Mesendoderm (in vitro differentiated cells): ENCODE data around the gene TMEM151B.

Experiments used
- DNase-seq: peaks from one replicate; pipeline ENCODE4 v3.0.0; 2013
- H2AK5ac ChIP-seq: 2 replicates; pipeline ENCODE4 v1.6.1; 2013; ENCODE audit warnings: low read length, inconsistent platforms
- H2BK120ac ChIP-seq: 2 replicates; pipeline ENCODE4 v1.6.1; 2013; ENCODE audit warnings: low read depth, mild to moderate bottlenecking, low read length, moderate library complexity, mixed read lengths
- H2BK15ac ChIP-seq: replicated peaks from 2 replicates; pipeline ENCODE4 v1.6.1; 2013; ENCODE audit warnings: low read depth, mild to moderate bottlenecking, moderate library complexity
- H2BK5ac ChIP-seq: 2 replicates; pipeline ENCODE4 v1.6.1; 2013; ENCODE audit warnings: low read length, inconsistent platforms
- H3K18ac ChIP-seq: 2 replicates; pipeline ENCODE4 v1.6.1; 2013; ENCODE audit warnings: mild to moderate bottlenecking, low read length, mixed read lengths
- H3K23ac ChIP-seq: one replicate; pipeline ENCODE4 v1.6.1; 2013; ENCODE audit warnings: low read length
- H3K27ac ChIP-seq: 2 replicates; pipeline ENCODE4 v1.5.1; 2013; ENCODE audit warnings: low read depth, mild to moderate bottlenecking, inconsistent platforms, low read length, moderate library complexity
- H3K27me3 ChIP-seq: 2 replicates; pipeline ENCODE4 v1.6.1; 2013; ENCODE audit warnings: low read length, control low read depth, mild to moderate bottlenecking, inconsistent platforms; ENCODE audit not compliant: insufficient read depth, poor library complexity
- H3K36me3 ChIP-seq: 2 replicates; pipeline ENCODE4 v1.6.1; 2013; ENCODE audit warnings: low read length, inconsistent platforms; ENCODE audit not compliant: control insufficient read depth, insufficient read depth
- H3K4ac ChIP-seq: one replicate; pipeline ENCODE4 v1.6.1; 2013; ENCODE audit warnings: low read depth, mild to moderate bottlenecking, low read length, moderate library complexity
- H3K4me1 ChIP-seq: 2 replicates; pipeline ENCODE4 v1.6.1; 2013; ENCODE audit warnings: low read depth, low read length, inconsistent platforms; ENCODE audit not compliant: control insufficient read depth
- H3K4me2 ChIP-seq: 2 replicates; pipeline ENCODE4 v1.6.1; 2013; ENCODE audit warnings: low read length
- H3K4me3 ChIP-seq: 2 replicates; pipeline ENCODE4 v1.5.1; 2013; ENCODE audit warnings: mild to moderate bottlenecking, low read length
- H3K56ac ChIP-seq: one replicate; pipeline ENCODE4 v1.6.1; 2013; ENCODE audit warnings: low read length
- H3K79me1 ChIP-seq: 2 replicates; pipeline ENCODE4 v1.6.1; 2013; ENCODE audit warnings: low read length, inconsistent platforms
- H3K79me2 ChIP-seq: 2 replicates; pipeline ENCODE4 v1.6.1; 2013; ENCODE audit warnings: mild to moderate bottlenecking, low read length; ENCODE audit not compliant: control insufficient read depth, insufficient read depth
- H3K9ac ChIP-seq: 2 replicates; pipeline ENCODE4 v1.6.1; 2013; ENCODE audit warnings: low read length, inconsistent platforms
- H4K5ac ChIP-seq: one replicate; pipeline ENCODE4 v1.6.1; 2013; ENCODE audit warnings: low read length
- H4K8ac ChIP-seq: one replicate; pipeline ENCODE4 v1.6.1; 2013; ENCODE audit warnings: low read depth, mild to moderate bottlenecking, control low read depth, low read length, moderate library complexity
- WGBS: extraction: QIAGEN DNeasy Blood & Tissue Kit; methylation state at CpG from one replicate; pipeline ENCODE4 v1.1.7; 2013; ENCODE audit warnings: low lambda C conversion rate, missing lambda C conversion rate; ENCODE audit not compliant: insufficient coverage; ENCODE audit errors: extremely low coverage; 5-methylcytosine and 5-hydroxymethylcytosine counted together

The TMEM151B gene

DNA sequence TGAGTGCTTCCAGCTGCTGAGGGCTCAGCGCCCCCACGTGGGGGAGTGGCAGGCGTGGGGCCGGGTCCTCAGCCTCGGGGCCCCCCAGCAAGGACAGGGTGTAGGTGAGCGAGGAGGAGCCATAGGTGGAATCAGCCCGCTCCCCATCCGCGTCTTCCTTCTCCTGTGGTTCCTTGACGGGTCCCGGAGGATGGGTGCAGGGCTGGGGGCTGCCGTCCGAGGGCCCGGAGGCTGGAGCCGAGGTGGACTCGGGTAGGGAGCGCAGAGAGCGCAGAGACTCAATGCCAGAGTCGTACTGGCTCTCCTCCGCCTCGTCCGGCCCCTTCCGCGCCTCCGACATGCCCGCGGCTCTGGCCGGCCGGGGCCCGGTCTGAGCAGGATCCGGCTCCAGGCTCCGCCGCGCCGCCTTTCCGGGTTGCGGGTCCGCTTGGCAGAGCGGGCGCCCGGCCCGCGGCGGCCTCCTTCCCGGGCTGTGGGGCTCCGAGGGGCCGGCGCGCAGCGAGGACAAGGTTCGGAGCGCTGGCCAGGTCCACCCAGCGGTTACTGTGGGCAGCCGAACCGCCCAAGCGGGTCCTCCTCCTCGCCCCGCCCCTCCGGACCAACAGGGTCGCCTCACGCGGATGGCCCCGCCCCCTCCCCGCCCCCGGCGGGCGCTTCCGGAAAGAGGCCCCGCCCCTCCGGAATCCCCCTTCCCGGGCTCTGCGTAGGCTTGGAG, 5.1 kb upstream of the TMEM151B start, which contains the start of gene NFKBIE:
NFKBIE (minus strand) TSS at position 545 of the 715 bp plus-strand sequence; CDS start at position 340, 205 bp downstream.
- Histone ChIP-seq H3K27me3 (no peaks in the 10 kb centered on the region), H2BK5ac (no peak within 1 kb of the TSS), H3K36me3 (no peaks in the 10 kb centered on the region), H3K4me1 (peaks cover 11% of the 10 kb centered on the region), H2BK15ac (no peak within 1 kb of the TSS), H3K79me1 (peaks cover 2% of the 10 kb centered on the region), H3K79me2 (no peaks in the 10 kb centered on the region), H4K5ac (no peak within 1 kb of the TSS), H4K8ac (no peak within 1 kb of the TSS), H3K56ac (peak within 1 kb of the TSS; percentile 85), H3K9ac (peak within 1 kb of the TSS; percentile 85), H3K23ac (no peak within 1 kb of the TSS), H2AK5ac (no peak within 1 kb of the TSS), H3K18ac (peak within 1 kb of the TSS; percentile 53), H3K4ac (no peak within 1 kb of the TSS), H3K27ac (no peak within 1 kb of the TSS), H2BK120ac (no peak within 1 kb of the TSS), H3K4me3 (peak within 1 kb of the TSS; percentile 67), H3K4me2 (peak within 1 kb of the TSS; percentile 92)
- no CpG with 5 or more reads among the region's 72 CpGs for WGBS
- DNase-seq = peak; percentile 91

GRCh38 chr6:44265722-44266233, 4.5 kb upstream of the TMEM151B start:
- H2BK120ac ChIP-seq = no peak overlapping the region
- H3K27ac ChIP-seq = no peak overlapping the region
- H2AK5ac ChIP-seq = no peak overlapping the region
- no peaks in the 10 kb centered on the region for H3K27me3 ChIP-seq
- no peaks in the 10 kb centered on the region for H3K36me3 ChIP-seq
- no peak overlapping the region for H3K18ac ChIP-seq
- no peak overlapping the region for H3K23ac ChIP-seq
- no peak overlapping the region for H4K5ac ChIP-seq
- no peak overlapping the region for H3K4me2 ChIP-seq
- no peak overlapping the region for H4K8ac ChIP-seq
- WGBS = 100% methylated on average over 1 of the region's 17 CpGs
- peak overlapping the region; percentile 59 for H3K56ac ChIP-seq
- no peak for DNase-seq
- H3K9ac ChIP-seq = no peak overlapping the region
- H2BK15ac ChIP-seq = no peak overlapping the region
- H3K4me1 ChIP-seq = peaks cover 11% of the 10 kb centered on the region
- no peak overlapping the region for H3K4me3 ChIP-seq
- no peaks in the 10 kb centered on the region for H3K79me2 ChIP-seq
- peaks cover 2% of the 10 kb centered on the region for H3K79me1 ChIP-seq
- H3K4ac ChIP-seq = no peak overlapping the region
- no peak overlapping the region for H2BK5ac ChIP-seq

DNA sequence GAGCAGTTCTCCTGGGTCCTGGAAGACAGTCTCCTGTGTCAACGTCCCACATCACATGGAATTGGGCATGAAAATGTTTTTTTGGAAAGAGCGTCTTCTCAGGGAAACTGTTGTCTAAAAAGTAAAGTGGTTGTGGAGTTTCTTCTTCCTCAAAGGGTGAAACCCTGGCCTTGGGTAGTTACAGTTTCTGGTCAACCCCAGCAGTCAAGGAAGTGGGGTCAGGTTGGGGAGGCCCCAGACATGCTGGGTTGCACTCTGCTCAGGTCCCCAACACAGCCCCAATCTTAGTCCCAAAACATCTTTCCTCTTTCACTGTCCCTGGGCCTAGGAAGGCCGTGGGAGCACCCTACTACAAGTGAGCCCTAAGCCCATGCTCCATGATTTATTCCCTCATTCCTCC, 3.9 kb upstream of the TMEM151B start:
- Histone ChIP-seq H2BK120ac (no peak overlapping the region), H2BK5ac (no peak overlapping the region), H2BK15ac (no peak overlapping the region)

DNA sequence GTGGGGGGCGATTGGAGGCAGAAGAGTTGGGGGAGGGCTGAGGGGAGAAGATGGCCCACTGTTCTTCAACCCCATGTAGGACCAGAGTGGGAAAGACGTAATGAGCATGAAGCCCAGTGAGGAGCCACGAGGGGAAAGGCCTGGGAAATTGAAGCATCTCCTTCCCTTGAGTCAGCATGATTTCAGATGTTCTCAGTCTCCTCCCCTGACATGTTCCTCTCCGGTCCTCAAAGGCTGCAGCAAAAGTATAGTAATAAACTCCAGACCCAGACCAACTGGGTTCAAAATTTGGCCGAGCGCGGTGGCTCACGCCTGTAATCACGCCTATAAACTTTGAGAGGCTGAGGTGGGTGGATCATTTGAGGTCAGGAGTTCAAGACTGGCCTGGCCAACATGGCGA, 3.0 kb upstream of the TMEM151B start:
- Histone ChIP-seq H3K79me1 (peaks cover 2% of the 10 kb centered on the region), H3K23ac (no peak overlapping the region), H4K5ac (no peak overlapping the region), H2BK5ac (no peak overlapping the region), H3K4me2 (no peak overlapping the region), H3K18ac (no peak overlapping the region), H3K79me2 (no peaks in the 10 kb centered on the region), H3K4me1 (peaks cover 11% of the 10 kb centered on the region), H3K4ac (no peak overlapping the region), H4K8ac (no peak overlapping the region), H3K4me3 (no peak overlapping the region), H2BK15ac (no peak overlapping the region), H3K27me3 (no peaks in the 10 kb centered on the region), H3K56ac (no peak overlapping the region), H3K36me3 (no peaks in the 10 kb centered on the region), H3K27ac (no peak overlapping the region), H3K9ac (no peak overlapping the region), H2AK5ac (no peak overlapping the region), H2BK120ac (no peak overlapping the region)
- no peak for DNase-seq
- WGBS = no CpG with 5 or more reads among the region's 10 CpGs

More for the DNA sequence above, 3.9 kb upstream of the TMEM151B start:
- no peaks in the 10 kb centered on the region for H3K27me3 ChIP-seq
- no peak overlapping the region for H2AK5ac ChIP-seq
- no peak overlapping the region for H3K27ac ChIP-seq
- H3K56ac ChIP-seq = no peak overlapping the region
- peaks cover 2% of the 10 kb centered on the region for H3K79me1 ChIP-seq
- no peak overlapping the region for H4K8ac ChIP-seq
- no peaks in the 10 kb centered on the region for H3K79me2 ChIP-seq
- no peaks in the 10 kb centered on the region for H3K36me3 ChIP-seq
- H3K18ac ChIP-seq = no peak overlapping the region
- DNase-seq = no peak
- no CpG with 5 or more reads among the region's 3 CpGs for WGBS
- no peak overlapping the region for H3K9ac ChIP-seq
- H4K5ac ChIP-seq = no peak overlapping the region
- H3K4me1 ChIP-seq = peaks cover 11% of the 10 kb centered on the region
- H3K4ac ChIP-seq = no peak overlapping the region
- no peak overlapping the region for H3K4me3 ChIP-seq
- H3K4me2 ChIP-seq = no peak overlapping the region
- H3K23ac ChIP-seq = no peak overlapping the region

- Histone ChIP-seq H3K9ac (no peak overlapping the region), H3K79me2 (no peaks in the 10 kb centered on the region), H3K79me1 (peaks cover 2% of the 10 kb centered on the region), H2BK15ac (no peak overlapping the region), H3K4me1 (peaks cover 11% of the 10 kb centered on the region), H3K56ac (no peak overlapping the region), H4K8ac (no peak overlapping the region), H2BK5ac (no peak overlapping the region), H2BK120ac (no peak overlapping the region), H2AK5ac (no peak overlapping the region), H3K4me2 (no peak overlapping the region), H3K23ac (no peak overlapping the region), H3K36me3 (no peaks in the 10 kb centered on the region), H3K4me3 (no peak overlapping the region), H3K4ac (no peak overlapping the region), H3K27ac (no peak overlapping the region), H4K5ac (no peak overlapping the region), H3K18ac (no peak overlapping the region), H3K27me3 (no peaks in the 10 kb centered on the region)
- WGBS = no CpG with 5 or more reads among the region's 5 CpGs
- peak; percentile 94 for DNase-seq
Observed at GRCh38 chr6:44268095-44268628, 2.1 kb upstream of the TMEM151B start.
